Measurements from ENCODE around the gene CGN.

DNA sequence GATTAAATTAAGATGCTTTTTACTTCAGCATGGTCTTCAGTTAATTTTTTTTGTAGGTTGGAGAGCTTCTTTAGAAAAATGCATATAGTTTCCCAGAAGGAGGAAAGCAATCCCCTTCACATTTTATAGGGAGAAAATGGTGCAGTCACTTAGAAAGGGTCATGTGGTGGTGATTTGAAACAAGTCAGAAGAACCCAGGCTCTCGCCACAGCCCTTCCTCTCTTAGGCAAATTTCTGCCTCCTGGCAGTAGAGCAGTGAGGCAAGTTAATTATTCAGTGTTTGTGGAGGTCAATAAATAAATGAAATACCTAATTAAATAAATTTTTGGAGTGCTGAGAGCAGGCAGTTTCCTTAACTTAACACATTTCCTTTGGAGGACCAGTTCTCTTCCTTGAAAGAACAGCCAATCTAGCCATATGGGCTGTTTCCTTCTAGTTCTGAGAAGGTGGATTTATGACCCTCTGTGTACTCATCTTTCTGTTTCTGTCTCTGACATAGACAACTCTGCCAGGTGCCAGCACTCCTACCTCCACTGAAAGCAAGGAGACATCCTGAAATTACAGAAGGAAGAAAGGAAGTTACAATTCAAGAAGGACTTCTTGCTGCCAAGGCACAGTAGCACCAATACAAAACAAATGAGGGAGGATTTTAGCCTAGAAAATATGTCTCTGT lies 32.9 kb upstream of the CGN start:
- TF ChIP-seq CTCF (IDR thresholded peaks at IDR 0.05 in 8 of 11, conservative IDR thresholded peaks at IDR 0.05 in 3 of 11) = no peak
- TF ChIP-seq POLR2A (IDR thresholded peaks at IDR 0.05) = no peak
- no peak for TF ChIP-seq POLR2AphosphoS5 (IDR thresholded peaks at IDR 0.05)

All from spleen (tissue), 7 donors.